B cell (primary cell): ENCODE measurements around the gene MYZAP. TPM values are rescaled to one million over a fixed set of nuclear protein-coding genes. Genes with fewer than 3 reads are reported as not detected.

Experiments
- ATAC-seq: fragments of 200-7000 bp; cut with Tn5 transposase; one replicate; pipeline ENCODE4 v1.10.0; 2021; ENCODE audit warnings: low read depth, mild to moderate bottlenecking, moderate number of reproducible peaks, moderate library complexity
- CTCF ChIA-PET: fragments of 350-600 bp; sonication (Branson Sonifier 250); formaldehyde crosslinking; loops from one replicate; lab custom pipeline; 2021; ENCODE audit warnings: antibody characterized with exemption, inconsistent platforms; lab: Charles Lee
- POLR2A ChIA-PET: fragments of 350-600 bp; sonication (Branson Sonifier 250); formaldehyde crosslinking; loops from one replicate; lab custom pipeline; 2021; ENCODE audit warnings: antibody characterized with exemption; lab: Charles Lee
- DNase-seq: peaks from one replicate; pipeline ENCODE4 v3.0.0; 2013
- H2AFZ ChIP-seq: 2 replicates; pipeline ENCODE4 v1.6.1; 2012; ENCODE audit warnings: mild to moderate bottlenecking, low read depth, low read length; ENCODE audit not compliant: insufficient read depth, poor library complexity, severe bottlenecking
- H3K27ac ChIP-seq, 2 donors: 1 replicate in 1 of 2; 2 replicates in 1 of 2; pipeline ENCODE4 v1.5.1; 2012 to 2013; ENCODE audit warnings: low read length in 2 of 2, mild to moderate bottlenecking in 2 of 2, moderate library complexity in 1 of 2
- H3K27me3 ChIP-seq, 4 experiments: fragments of 200-600 bp in 1 of 4; sonication (generic) in 1 of 4; replicated peaks in 1 of 4; 1 replicate in 2 of 4; 2 replicates in 2 of 4; pipeline versions ENCODE4 v1.6.1 to v1.7.0; 2013 to 2016; ENCODE audit warnings: low read length in 3 of 4, mild to moderate bottlenecking in 2 of 4, mixed read lengths in 1 of 4, moderate library complexity in 1 of 4; ENCODE audit not compliant: insufficient read depth in 4 of 4, control insufficient read depth in 3 of 4; ENCODE audit errors: control extremely low read depth in 1 of 4
- H3K36me3 ChIP-seq, 2 experiments: replicated peaks in 1 of 2; 1 replicate in 1 of 2; 2 replicates in 1 of 2; pipeline versions ENCODE4 v1.6.1 to v1.7.1; 2013; ENCODE audit warnings: low read length in 1 of 2; ENCODE audit not compliant: insufficient read depth in 2 of 2, control insufficient read depth in 1 of 2; ENCODE audit errors: control extremely low read depth in 1 of 2, extremely low read depth in 1 of 2
- H3K4me1 ChIP-seq, 2 donors: fragments of 200-600 bp in 1 of 2; sonication (generic) in 1 of 2; 1 replicate in 1 of 2; 2 replicates in 1 of 2; pipeline versions ENCODE4 v1.5.1 to v1.6.1; 2013 to 2017; ENCODE audit warnings: low read length in 2 of 2; ENCODE audit not compliant: control insufficient read depth in 2 of 2, insufficient read depth in 2 of 2
- H3K4me2 ChIP-seq: replicated peaks from 2 replicates; pipeline ENCODE3; 2012; ENCODE audit warnings: mild to moderate bottlenecking, low read depth, low read length; ENCODE audit not compliant: poor library complexity, severe bottlenecking
- H3K4me3 ChIP-seq, 5 experiments: fragments of 200-600 bp in 1 of 5; sonication (generic) in 1 of 5; 1 replicate in 3 of 5; 2 replicates in 2 of 5; pipeline versions ENCODE4 v1.5.1 to v1.7.0; 2011 to 2016; ENCODE audit warnings: low read length in 4 of 5, mild to moderate bottlenecking in 4 of 5, low read depth in 2 of 5, control low read depth in 1 of 5, moderate library complexity in 1 of 5; ENCODE audit not compliant: insufficient read depth in 1 of 5; ENCODE audit errors: control extremely low read depth in 1 of 5, extremely low read depth in 1 of 5
- H3K79me2 ChIP-seq: fragments of 200-600 bp; sonication (generic); one replicate; pipeline ENCODE4 v1.6.0; 2016; ENCODE audit warnings: low read length; ENCODE audit not compliant: control insufficient read depth, insufficient read depth
- H3K9ac ChIP-seq: fragments of 200-600 bp; sonication (generic); 2 replicates; pipeline ENCODE4 v1.6.1; 2017; ENCODE audit warnings: mild to moderate bottlenecking, low read length, moderate library complexity
- H3K9me3 ChIP-seq, 3 donors: one replicate each; pipeline versions ENCODE4 v1.6.1 to v1.7.1; 2013; ENCODE audit warnings: low read length in 2 of 3; ENCODE audit not compliant: control insufficient read depth in 2 of 3, insufficient read depth in 1 of 3; ENCODE audit errors: control extremely low read depth in 1 of 3
- H4K20me1 ChIP-seq: 2 replicates; pipeline ENCODE4 v1.6.0; 2012; ENCODE audit warnings: mild to moderate bottlenecking, low read length; ENCODE audit not compliant: insufficient read depth, control insufficient read depth, poor library complexity, severe bottlenecking
- H3K27ac Mint-ChIP-seq: one replicate; pipeline ENCODE4 v1.8.0; 2021; ENCODE audit warnings: mixed read lengths
- H3K27me3 Mint-ChIP-seq: one replicate; pipeline ENCODE4 v1.8.0; 2021; ENCODE audit warnings: mixed read lengths
- H3K4me1 Mint-ChIP-seq: one replicate; pipeline ENCODE4 v1.8.0; 2021; ENCODE audit warnings: mixed read lengths
- H3K4me3 Mint-ChIP-seq: one replicate; pipeline ENCODE4 v1.8.0; 2021; ENCODE audit warnings: mixed read lengths
- H3K9me3 Mint-ChIP-seq: one replicate; pipeline ENCODE4 v1.8.0; 2022; ENCODE audit warnings: mixed read lengths; ENCODE audit not compliant: insufficient read depth
- EZH2 ChIP-seq: IDR thresholded peaks from 2 replicates; pipeline ENCODE4 v1.6.1; 2012; ENCODE audit warnings: borderline replicate concordance, low read depth, mild to moderate bottlenecking, moderate library complexity, low read length; ENCODE audit not compliant: insufficient read depth, poor library complexity, severe bottlenecking
- WGBS: methylation state at CpG from one replicate; pipeline ENCODE4 v1.1.5; 2013; ENCODE audit warnings: missing lambda C conversion rate; ENCODE audit not compliant: insufficient coverage; 5-methylcytosine and 5-hydroxymethylcytosine counted together
- intact Hi-C: fragments of 100-400 bp; cut with micrococcal nuclease; formaldehyde crosslinking; loops from one replicate; pipeline ENCODE4 v1.10.0; 2022
- polyA plus RNA-seq: library from polyadenylated mRNA; depleted of rRNA; stranded (reverse); fragments of >200 nt; gene quantifications from 2 replicates; pipeline ENCODE4 v1.2.3, GENCODE V29; 2012
- total RNA-seq, 2 donors: library from RNA; stranded (reverse); fragments of 120-200 nt in 1 of 2; gene quantifications; 1 replicate in 1 of 2; 2 replicates in 1 of 2; pipeline versions ENCODE4 v1.2.3 to v1.2.4, GENCODE V29; 2013 to 2022
- TF ChIP-seq, protein P1 (sequence below): fragments of 200-600 bp; IDR thresholded peaks from one replicate; pipeline ENCODE4 v1.8.0; 2022; ENCODE audit warnings: antibody characterized with exemption, mild to moderate bottlenecking

MYZAP gene
- total and polyA plus RNA-seq, 2 donors (not counting 1 experiment from before 2014, with no cell fraction given), result 1.0 to 2.8 TPM

GRCh38 chr15:57727031-57727430 is 135.3 kb downstream of the MYZAP start:
- CTCF ChIA-PET, result no interaction called here

GRCh38 chr15:57728436-57728835 is 136.7 kb downstream of the MYZAP start:
- 100% methylated on average over 8 of the region's 8 CpGs for whole genome bisulfite sequencing
- H3K36me3 ChIP-seq, result no peaks in the 10 kb centered on the region
- no peaks in the 10 kb centered on the region for H3K4me1 ChIP-seq
- H3K4me3 ChIP-seq, result no peak overlapping the region
- no peak overlapping the region for H2AFZ ChIP-seq
- Mint-ChIP-seq H3K27ac (no peak overlapping the region), H3K9me3 (no peaks in the 10 kb centered on the region), H3K4me1 (no peaks in the 10 kb centered on the region), H3K27me3 (no peaks in the 10 kb centered on the region), H3K4me3 (no peak overlapping the region)
- ATAC-seq, result no peak
- no peaks in the 10 kb centered on the region for H3K27me3 ChIP-seq
- H3K4me2 ChIP-seq, result no peak overlapping the region
- H3K79me2 ChIP-seq, result no peaks in the 10 kb centered on the region
- no peak overlapping the region for H3K27ac ChIP-seq
- no peak for DNase-seq
- peaks cover 0 to 4% (median 0%) of the 10 kb centered on the region in 3 donors for H3K9me3 ChIP-seq
- intact Hi-C loops, result no loop called here
- POLR2A ChIA-PET, result no interaction called here
- H3K9ac ChIP-seq, result no peak overlapping the region
- TF ChIP-seq EZH2, result no peak
- TF ChIP-seq, protein P1, sequence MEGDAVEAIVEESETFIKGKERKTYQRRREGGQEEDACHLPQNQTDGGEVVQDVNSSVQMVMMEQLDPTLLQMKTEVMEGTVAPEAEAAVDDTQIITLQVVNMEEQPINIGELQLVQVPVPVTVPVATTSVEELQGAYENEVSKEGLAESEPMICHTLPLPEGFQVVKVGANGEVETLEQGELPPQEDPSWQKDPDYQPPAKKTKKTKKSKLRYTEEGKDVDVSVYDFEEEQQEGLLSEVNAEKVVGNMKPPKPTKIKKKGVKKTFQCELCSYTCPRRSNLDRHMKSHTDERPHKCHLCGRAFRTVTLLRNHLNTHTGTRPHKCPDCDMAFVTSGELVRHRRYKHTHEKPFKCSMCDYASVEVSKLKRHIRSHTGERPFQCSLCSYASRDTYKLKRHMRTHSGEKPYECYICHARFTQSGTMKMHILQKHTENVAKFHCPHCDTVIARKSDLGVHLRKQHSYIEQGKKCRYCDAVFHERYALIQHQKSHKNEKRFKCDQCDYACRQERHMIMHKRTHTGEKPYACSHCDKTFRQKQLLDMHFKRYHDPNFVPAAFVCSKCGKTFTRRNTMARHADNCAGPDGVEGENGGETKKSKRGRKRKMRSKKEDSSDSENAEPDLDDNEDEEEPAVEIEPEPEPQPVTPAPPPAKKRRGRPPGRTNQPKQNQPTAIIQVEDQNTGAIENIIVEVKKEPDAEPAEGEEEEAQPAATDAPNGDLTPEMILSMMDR, result no peak
- CTCF ChIA-PET, result no interaction called here
- H4K20me1 ChIP-seq, result no peaks in the 10 kb centered on the region

More at GRCh38 chr15:57727031-57727430, 135.3 kb downstream of the MYZAP start:
- no peaks in the 10 kb centered on the region for H3K4me1 ChIP-seq
- H3K9me3 ChIP-seq, result peaks cover 0 to 4% (median 0%) of the 10 kb centered on the region in 3 donors
- H3K4me2 ChIP-seq, result no peak overlapping the region
- H3K27ac ChIP-seq, result no peak overlapping the region
- Mint-ChIP-seq H3K27me3 (no peaks in the 10 kb centered on the region), H3K4me3 (no peak overlapping the region), H3K4me1 (no peaks in the 10 kb centered on the region), H3K9me3 (no peaks in the 10 kb centered on the region), H3K27ac (no peak overlapping the region)
- POLR2A ChIA-PET, result no interaction called here
- ATAC-seq, result no peak
- H4K20me1 ChIP-seq, result no peaks in the 10 kb centered on the region
- H3K79me2 ChIP-seq, result no peaks in the 10 kb centered on the region
- no peak overlapping the region for H2AFZ ChIP-seq
- H3K4me3 ChIP-seq, result no peak overlapping the region
- WGBS, result 98% methylated on average over 4 of the region's 6 CpGs
- H3K27me3 ChIP-seq, result no peaks in the 10 kb centered on the region
- no peaks in the 10 kb centered on the region for H3K36me3 ChIP-seq
- intact Hi-C loops, result no loop called here
- DNase-seq, result no peak
- no peak overlapping the region for H3K9ac ChIP-seq
- TF ChIP-seq, protein P1, result no peak
- TF ChIP-seq EZH2, result no peak
